Fibroblast of mammary gland (primary cell): Measurements from ENCODE around the gene SLA2.

ENCODE experiments used
- DNase-seq: peaks from one replicate; pipeline ENCODE4 v3.0.0-alpha.2; 2010; ENCODE audit warnings: low read depth
- H3K4me3 ChIP-seq: 2 replicates; pipeline ENCODE4 v1.5.1; 2011; ENCODE audit warnings: low read depth, mild to moderate bottlenecking, low read length, moderate library complexity; ENCODE audit not compliant: control insufficient read depth
- CTCF ChIP-seq: conservative IDR thresholded peaks from 2 replicates; pipeline ENCODE4 v1.5.1; 2011; ENCODE audit warnings: low read depth, low read length, inconsistent platforms; ENCODE audit not compliant: control insufficient read depth, insufficient read depth

SLA2 gene

GRCh38 chr20:36574366-36575135, 71.4 kb downstream of the SLA2 start:
- DNase-seq = peak; percentile 26

GRCh38 chr20:36573798-36574365, 72.1 kb downstream of the SLA2 start:
- no peak for DNase-seq
- no peak for TF ChIP-seq CTCF
- H3K4me3 ChIP-seq = peak overlapping the region; percentile 60

More at GRCh38 chr20:36574366-36575135, 71.4 kb downstream of the SLA2 start:
- H3K4me3 ChIP-seq = peak overlapping the region; percentile 60
- no peak for TF ChIP-seq CTCF

- TF ChIP-seq CTCF = no peak
- peak within 1 kb of the TSS; percentile 60 for H3K4me3 ChIP-seq
- peak; percentile 46 for DNase-seq
Measured at GRCh38 chr20:36573103-36573797, 72.7 kb downstream of the SLA2 start, which contains the start of gene TGIF2. TSS of gene TGIF2 (plus strand) at chr20:36573597. CDS start at chr20:36578775, 5,178 bp downstream.

GRCh38 chr20:36572701-36573102, 73.3 kb downstream of the SLA2 start:
- H3K4me3 ChIP-seq = peak overlapping the region; percentile 26
- no peak for TF ChIP-seq CTCF
- DNase-seq = peak; percentile 37

GRCh38 chr20:36571564-36572504, 74.2 kb downstream of the SLA2 start:
- no peak for TF ChIP-seq CTCF
- H3K4me3 ChIP-seq = no peak overlapping the region
- no peak for DNase-seq
